ENCODE measurements around the gene SSBP3.

DNA sequence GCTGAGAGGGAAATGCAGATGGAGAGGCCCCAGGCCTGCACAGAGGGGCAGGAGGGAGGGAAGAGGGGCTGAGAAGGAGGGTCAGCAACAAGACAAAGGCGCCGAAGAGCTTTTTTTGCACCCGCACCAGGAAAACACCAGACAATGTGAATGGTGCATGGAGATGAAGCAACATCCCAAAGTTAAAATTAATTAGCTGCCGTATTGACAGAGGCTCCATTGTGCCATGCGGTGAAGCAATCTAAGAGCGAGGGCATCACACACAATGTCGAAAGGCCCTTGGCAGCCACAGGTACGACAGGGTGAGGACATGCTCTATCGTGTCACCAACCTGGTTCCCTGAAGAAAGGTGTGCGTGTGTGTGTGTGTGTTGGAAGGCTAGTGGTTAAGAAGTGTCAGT lies 41.2 kb downstream of the SSBP3 start:
- TF ChIP-seq ELF4 (IDR thresholded peaks at IDR 0.05) (no peak), FOXA1 (IDR thresholded peaks at IDR 0.05) (no peak), ZNF384 (IDR thresholded peaks at IDR 0.05) (no peak), SP1 (IDR thresholded peaks at IDR 0.05) (no peak), LEF1 (IDR thresholded peaks at IDR 0.05; ENCODE audit: borderline replicate concordance) (no peak)

Measured in HEK293T (cell line).